Stimulated activated CD4-positive, alpha-beta T cell treated with anti-CD3 and anti-CD28 coated beads, Interleukin-12 subunit alpha, Interleukin-12 subunit beta, amount 100 ng/mL, for 48 hours (primary cell): ENCODE results near the gene FN1.
A peak's percentile ranks its signal among the peaks of the same experiment; 100 is the strongest.

Experiments
- DNase-seq, 3 donors: peaks; one replicate each; pipeline ENCODE4 v3.0.0-alpha.2; 2020; ENCODE audit warnings: low read depth in 2 of 3, low spot score in 1 of 3

Gene FN1

GRCh38 chr2:215354771-215355695, 80.8 kb downstream of the FN1 start:
- no peak for DNase-seq

GRCh38 chr2:215352602-215353001, 83.3 kb downstream of the FN1 start:
- DNase-seq = no peak

DNA sequence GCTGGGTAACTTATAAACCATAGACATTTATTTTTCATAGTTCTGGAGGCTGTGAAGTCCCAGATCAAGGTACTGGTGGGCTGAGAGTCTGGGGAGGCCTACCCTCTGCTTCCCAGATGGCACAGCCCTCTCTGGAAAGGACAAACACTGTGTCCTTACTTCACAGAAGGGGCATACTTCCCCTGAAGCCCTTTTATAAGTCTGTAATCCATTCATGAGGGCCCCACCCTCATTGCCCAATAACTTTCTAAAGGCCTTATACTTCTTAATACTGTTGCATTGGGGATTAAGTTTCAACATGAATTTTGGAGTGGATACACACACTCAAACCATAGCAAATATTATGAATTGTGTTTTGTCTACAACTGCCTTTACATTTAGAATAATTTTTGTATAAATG, 88.0 kb downstream of the FN1 start:
- no peak for DNase-seq

DNA sequence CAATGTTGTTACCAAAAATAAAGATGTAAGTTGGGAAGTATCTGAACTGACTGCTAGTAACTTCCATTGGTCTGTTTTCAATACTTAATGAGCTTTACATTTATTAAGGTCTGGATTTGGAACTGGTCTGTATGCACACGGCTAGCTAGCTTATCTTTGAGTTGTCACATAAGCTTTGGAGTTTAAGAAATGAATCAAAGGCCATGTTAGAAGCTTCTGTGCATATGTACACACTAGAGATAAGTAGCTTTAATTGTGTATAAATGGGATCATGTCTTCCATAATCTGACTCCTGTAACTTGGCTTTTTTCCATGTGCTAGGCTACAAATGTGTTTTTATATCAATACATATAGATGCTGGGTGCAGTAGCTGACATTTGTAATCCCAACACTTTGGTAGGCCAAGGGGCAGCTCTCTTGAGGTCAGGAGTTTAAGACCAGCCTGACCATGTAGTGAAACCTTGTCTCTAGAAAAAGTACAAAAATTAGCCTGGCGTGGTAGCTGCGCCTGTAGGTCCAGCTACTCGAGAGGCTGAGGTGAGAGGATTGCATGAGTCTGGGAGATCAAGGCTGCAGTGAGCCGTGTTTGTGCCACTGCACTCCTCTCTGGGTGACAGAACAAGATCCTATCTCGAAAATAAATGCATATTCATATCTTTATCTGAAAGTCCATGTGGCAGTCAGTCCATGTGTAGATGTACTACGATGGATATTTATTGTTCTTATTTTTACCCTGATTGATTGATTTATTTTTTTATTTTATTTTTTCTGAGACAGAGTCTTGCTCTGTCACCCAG, 96.8 kb downstream of the FN1 start:
- no peak for DNase-seq

DNA sequence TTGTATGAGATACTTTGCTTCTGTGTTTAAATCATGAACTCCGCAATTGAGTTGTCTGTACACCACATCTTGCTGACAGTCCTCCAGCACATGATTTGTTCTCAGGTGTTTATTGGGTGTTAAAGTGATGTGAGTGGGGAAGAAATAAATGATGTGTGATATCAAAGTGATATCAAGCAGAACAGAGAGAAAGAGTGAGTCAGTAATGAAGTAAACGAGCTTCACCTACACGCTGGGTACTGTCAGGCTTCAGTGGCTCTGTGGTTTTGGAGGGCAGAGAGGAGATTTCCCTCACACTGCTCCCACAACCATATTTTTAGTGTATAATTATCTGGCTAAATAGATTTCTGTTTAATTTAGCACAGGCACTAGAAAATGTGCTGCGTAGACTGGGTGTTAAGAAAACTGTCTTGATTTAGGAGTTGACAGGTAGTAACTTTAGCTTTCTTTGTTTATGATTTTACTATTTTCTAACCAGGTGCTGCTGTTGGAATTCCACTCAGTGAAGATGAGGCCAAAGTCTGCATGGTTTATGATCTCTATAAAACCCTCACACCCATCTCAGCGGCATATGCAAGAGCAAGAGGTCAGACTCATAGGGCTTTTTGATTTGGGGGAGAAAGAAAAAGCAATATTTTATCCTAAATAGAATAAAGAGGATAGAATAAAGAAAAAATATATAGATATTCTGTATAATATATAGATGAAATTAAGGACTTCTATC, 102.8 kb downstream of the FN1 start:
- DNase-seq = no peak

DNA sequence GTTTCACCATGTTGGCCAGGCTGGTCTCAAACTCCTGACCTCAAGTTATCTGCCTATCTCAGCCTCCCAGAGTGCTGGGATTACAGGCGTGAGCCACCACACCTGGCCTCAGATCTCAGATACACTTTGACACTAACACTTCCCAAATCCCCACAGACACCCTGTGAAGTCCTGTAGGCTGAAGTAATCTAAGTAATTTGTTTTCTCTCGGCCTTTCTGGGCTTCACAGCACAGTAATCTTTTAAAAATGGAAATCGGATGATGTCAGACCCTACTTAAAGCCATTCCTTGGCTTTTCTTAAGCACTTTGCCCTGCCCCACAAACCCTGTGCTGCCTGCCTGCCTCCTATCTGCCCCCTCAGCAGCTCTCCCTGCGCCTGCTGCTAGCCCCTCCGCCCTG, 107.8 kb downstream of the FN1 start:
- no peak for DNase-seq

DNA sequence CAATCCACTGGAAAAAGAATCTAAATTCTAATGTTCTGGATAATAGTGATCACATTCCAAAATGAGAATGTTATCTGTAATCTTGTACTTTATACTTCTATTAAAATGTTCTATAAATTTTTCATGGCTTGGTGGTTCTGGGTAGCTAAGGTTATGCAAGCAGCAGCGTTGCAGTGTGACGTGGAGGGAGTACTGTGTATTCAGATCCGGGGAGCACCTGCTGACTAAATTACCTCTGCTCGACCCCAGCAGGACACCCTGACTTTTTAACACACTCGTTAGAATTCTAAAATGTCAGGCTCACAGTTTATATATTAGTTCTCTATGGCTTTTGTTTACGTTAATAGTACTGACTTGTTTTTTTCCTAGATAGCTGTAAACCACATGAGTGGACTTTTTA, 111.1 kb downstream of the FN1 start:
- no peak for DNase-seq

GRCh38 chr2:215320679-215321078, 115.2 kb downstream of the FN1 start:
- DNase-seq = no peak

DNA sequence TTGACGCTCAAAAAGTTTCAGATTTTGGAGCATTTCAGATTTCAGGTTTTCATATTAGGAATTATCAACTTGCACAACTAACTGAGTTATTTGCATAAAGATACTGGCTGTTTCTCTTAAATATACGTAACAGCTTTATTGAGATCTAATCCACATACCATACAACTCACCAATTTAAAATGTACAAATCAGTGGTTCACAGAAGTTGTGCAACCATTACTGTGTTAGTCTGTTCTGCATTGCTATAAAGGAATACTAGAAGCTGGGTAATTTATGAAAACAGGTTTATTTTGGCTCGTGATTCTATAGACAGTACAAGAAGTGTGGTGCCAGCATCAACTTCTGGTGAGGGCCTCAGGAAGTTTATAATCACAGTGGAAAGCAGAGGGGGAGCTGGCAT, 115.8 kb downstream of the FN1 start:
- DNase-seq = no peak

GRCh38 chr2:215319500-215319899, 116.4 kb downstream of the FN1 start:
- no peak for DNase-seq

GRCh38 chr2:215316336-215316735, 119.5 kb downstream of the FN1 start:
- DNase-seq = no peak

- no peak for DNase-seq
Measured at GRCh38 chr2:215315301-215315700, 120.6 kb downstream of the FN1 start.

DNA sequence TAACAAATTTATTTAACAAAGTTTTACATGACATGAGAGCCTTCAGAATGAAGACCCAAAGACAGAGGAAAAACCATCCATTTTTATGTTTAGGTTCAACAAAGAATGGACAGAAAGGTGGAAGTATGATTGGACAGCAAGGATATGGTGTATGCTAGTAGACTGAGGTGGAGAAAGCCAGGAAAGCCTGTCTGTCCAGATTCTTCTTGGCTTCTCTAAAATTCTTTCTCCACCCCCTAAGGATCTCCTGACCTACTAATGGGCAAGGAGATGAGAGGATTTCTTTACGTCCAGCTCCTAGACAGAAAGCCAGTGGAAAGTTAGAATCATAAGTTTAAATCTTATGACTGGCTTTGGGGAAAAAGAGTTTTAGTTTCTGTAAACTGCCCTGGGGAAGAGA, 121.0 kb downstream of the FN1 start:
- no peak for DNase-seq

DNA sequence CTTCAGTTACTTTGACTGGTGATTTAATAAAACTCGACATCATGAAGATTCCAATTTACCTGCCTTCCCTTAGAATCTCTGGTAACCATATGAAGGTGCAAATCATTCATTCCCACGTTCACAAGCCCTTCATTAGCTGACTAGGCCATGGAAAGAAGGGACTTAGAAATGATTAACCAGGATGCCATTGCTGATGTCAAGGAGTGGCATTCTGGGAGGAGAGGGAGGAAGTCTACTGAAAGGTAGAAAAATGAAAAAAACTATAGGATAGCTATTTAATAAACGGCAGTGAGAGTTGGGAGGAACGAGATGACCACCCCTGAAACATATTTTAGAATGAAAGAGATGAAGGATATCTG, 122.6 kb downstream of the FN1 start:
- no peak for DNase-seq

DNA sequence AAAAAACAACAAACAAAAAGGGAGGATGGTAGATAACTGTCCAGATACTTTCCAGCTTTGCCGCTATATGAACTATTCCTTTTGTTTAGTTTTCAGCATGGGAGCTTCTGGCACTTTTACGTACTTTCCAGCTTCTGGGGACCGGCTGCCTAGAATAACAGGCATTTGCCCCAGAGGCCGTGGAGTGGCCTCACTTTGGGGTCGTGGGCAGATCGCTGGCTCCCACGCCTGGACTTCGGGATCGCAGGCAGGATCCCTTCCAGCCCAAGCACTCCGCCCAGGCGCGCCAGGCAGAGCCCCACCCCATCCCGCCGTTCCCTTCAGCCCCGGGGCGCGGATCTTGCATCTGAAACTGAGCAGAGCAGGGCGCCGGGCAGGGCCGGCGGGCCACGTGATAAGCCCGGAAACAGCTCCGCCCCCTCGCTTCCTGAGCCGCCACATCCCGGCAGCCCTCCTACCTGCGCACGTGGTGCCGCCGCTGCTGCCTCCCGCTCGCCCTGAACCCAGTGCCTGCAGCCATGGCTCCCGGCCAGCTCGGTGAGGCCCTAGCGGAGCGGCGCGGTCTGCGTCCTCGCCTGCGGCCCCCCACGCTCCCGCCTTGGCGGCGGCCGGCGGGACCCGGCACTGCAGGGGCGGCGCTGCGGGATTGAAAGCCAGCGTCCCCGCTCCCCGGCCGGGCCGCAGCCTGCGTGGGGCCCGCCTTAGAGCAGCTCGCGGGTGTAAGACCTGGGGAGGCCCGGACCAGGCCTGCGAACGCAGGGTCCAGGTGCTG, 124.1 kb downstream of the FN1 start, which contains the start of gene ATIC:
Gene ATIC (plus strand): TSS at position 435 of the 772 bp plus-strand sequence. CDS start 84 bp downstream, at position 519.
- DNase-seq = peak; percentile 80 to 91 (median 84)

GRCh38 chr2:215311259-215311624, 124.6 kb downstream of the FN1 start:
- peak in 1 of 3 donors; percentile 6 for DNase-seq
